Measurements from ENCODE around the gene ITGB3. TPM values are rescaled to one million over a fixed set of nuclear protein-coding genes. Genes with fewer than 3 reads are reported as not detected.

Gene ITGB3
- total and polyA plus RNA-seq, 2 experiments from 2014 or later, result 3.5 to 7.2 TPM

DNA sequence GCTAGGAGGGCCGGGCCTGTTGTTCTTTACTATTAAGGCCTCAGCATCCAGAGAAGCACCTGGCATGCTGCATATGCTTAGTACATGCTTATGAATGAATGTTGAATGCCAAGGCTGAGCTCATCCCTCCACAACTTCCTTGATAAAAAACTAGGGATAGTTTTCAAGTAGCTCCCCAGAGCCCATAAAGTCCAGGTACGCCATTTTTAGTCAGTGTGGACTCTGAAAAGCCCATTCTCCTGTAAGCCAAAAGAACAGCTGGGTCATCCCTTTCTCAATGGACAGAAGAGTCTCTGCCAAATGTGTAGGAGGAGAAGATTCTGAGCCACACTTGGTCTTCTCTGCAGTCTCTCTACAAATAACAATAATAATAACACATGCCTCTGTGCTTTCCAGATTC lies 8.9 kb upstream of the ITGB3 start:
- no peaks in the 10 kb centered on the region for H3K9me3 ChIP-seq (ENCODE audit: low read depth)
- DNase-seq, result peak; percentile 53
- H3F3A ChIP-seq (ENCODE audit: insufficient read depth), result peaks cover 8% of the 10 kb centered on the region
- H3K79me2 ChIP-seq (ENCODE audit: insufficient read depth), result no peaks in the 10 kb centered on the region
- TF ChIP-seq EZH2phosphoT487 (IDR thresholded peaks at IDR 0.05; ENCODE audit: insufficient read depth, low read depth), result no peak
- TF ChIP-seq EZH2 (IDR thresholded peaks at IDR 0.05; ENCODE audit: insufficient read depth, poor library complexity, severe bottlenecking), result no peak
- H3K4me3 ChIP-seq, result no peak overlapping the region
- in situ Hi-C loops (cut with MboI), result no loop called here
- no peak overlapping the region for H3K9ac ChIP-seq
- no peaks in the 10 kb centered on the region for H3K9me2 ChIP-seq (ENCODE audit: insufficient read depth)
- 95 to 100% methylated on average over 2 of the region's 2 CpGs for WGBS, 2 experiments (ENCODE audit: low coverage in 1 of 2, low lambda C conversion rate in 2 of 2, missing lambda C conversion rate in 2 of 2)
- H4K20me1 ChIP-seq (ENCODE audit: insufficient read depth), result no peaks in the 10 kb centered on the region
- H3K27me3 ChIP-seq (replicated peaks; ENCODE audit: insufficient read depth), result no peaks in the 10 kb centered on the region
- H2AFZ ChIP-seq, result no peak overlapping the region
- no peaks in the 10 kb centered on the region for H3K36me3 ChIP-seq (ENCODE audit: low read depth)
- H3K4me2 ChIP-seq (ENCODE audit: unreplicated experiment), result no peak overlapping the region
- no peak overlapping the region for H3K27ac ChIP-seq
- H3K4me1 ChIP-seq (ENCODE audit: insufficient read depth), result peaks cover 17% of the 10 kb centered on the region

DNA sequence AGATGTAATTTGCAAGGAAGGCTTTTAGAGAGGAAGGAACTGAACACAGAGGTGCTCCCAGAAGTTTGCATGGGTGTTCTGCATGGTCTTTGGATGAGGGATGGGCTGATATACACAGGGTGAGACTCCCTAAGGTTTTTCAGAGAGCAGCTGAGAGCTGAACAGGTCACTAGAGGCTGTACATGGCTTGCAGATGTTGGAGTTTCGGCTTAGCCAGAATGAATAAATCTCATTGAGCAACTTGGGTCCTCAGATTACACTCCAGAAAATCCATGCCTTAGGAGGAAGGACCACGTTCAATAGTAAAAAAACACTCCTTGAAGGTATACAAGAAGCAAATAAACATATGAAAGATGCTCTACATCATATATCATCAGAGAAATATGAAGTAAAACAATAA lies 7.5 kb upstream of the ITGB3 start:
- no peaks in the 10 kb centered on the region for H3K9me3 ChIP-seq (ENCODE audit: low read depth)
- 22 to 25% methylated on average over 2 of the region's 2 CpGs for WGBS, 2 experiments (ENCODE audit: low coverage in 1 of 2, low lambda C conversion rate in 2 of 2, missing lambda C conversion rate in 2 of 2)
- 0 out of 2 replicates have a peak, but pooled peaks cover 5% of the 10 kb centered on the region for H3K4me1 ChIP-seq (ENCODE audit: insufficient read depth)
- H3F3A ChIP-seq (ENCODE audit: insufficient read depth), result no peaks in the 10 kb centered on the region
- no peak overlapping the region for H2AFZ ChIP-seq
- no peaks in the 10 kb centered on the region for H3K27me3 ChIP-seq (replicated peaks; ENCODE audit: insufficient read depth)
- H3K36me3 ChIP-seq (ENCODE audit: low read depth), result no peaks in the 10 kb centered on the region
- peak; percentile 26 for DNase-seq
- no peaks in the 10 kb centered on the region for H3K9me2 ChIP-seq (ENCODE audit: insufficient read depth)
- H3K9ac ChIP-seq, result no peak overlapping the region
- TF ChIP-seq EZH2phosphoT487 (IDR thresholded peaks at IDR 0.05; ENCODE audit: insufficient read depth, low read depth) (no peak), EZH2 (IDR thresholded peaks at IDR 0.05; ENCODE audit: insufficient read depth, poor library complexity, severe bottlenecking) (no peak)
- H3K79me2 ChIP-seq (ENCODE audit: insufficient read depth), result no peaks in the 10 kb centered on the region
- no peak overlapping the region for H3K4me2 ChIP-seq (ENCODE audit: unreplicated experiment)
- in situ Hi-C loops (cut with MboI), result no loop called here
- H4K20me1 ChIP-seq (ENCODE audit: insufficient read depth), result no peaks in the 10 kb centered on the region
- H3K27ac ChIP-seq, result no peak overlapping the region
- H3K4me3 ChIP-seq, result no peak overlapping the region

DNA sequence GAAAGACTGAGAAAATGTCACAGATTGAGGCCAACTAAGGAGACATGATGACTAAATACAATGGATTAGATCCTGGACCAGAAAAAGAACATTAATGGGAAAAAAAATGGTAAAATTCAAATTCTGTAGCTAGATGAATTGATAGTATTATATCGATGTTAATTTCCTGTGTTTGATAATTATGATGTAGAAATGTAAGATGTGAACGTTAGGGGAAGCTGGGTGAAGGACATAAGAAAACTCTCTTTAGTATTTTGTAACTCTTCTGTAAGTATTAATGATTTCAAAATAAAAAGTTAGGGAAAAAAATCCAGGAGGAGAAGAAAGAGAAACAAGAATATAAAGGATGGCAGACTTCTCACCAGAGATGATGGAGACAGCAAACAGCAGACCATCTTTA lies 2.8 kb upstream of the ITGB3 start:
- DNase-seq, result no peak
- WGBS, 2 experiments (ENCODE audit: low coverage in 1 of 2, low lambda C conversion rate in 2 of 2, missing lambda C conversion rate in 2 of 2), result 82 to 87% methylated on average over 2 of the region's 2 CpGs
- H3K4me2 ChIP-seq (ENCODE audit: unreplicated experiment), result no peak overlapping the region
- H2AFZ ChIP-seq, result no peak overlapping the region
- H3K27ac ChIP-seq, result no peak overlapping the region
- no peaks in the 10 kb centered on the region for H3K27me3 ChIP-seq (replicated peaks; ENCODE audit: insufficient read depth)
- H3K36me3 ChIP-seq (ENCODE audit: low read depth), result no peaks in the 10 kb centered on the region
- H3K9me2 ChIP-seq (ENCODE audit: insufficient read depth), result no peaks in the 10 kb centered on the region
- H3K4me3 ChIP-seq, result no peak overlapping the region
- H3F3A ChIP-seq (ENCODE audit: insufficient read depth), result peaks cover 6% of the 10 kb centered on the region; the same call in 1 of the 2 replicates
- peaks cover 11% of the 10 kb centered on the region; the same call in 1 of the 2 replicates for H3K79me2 ChIP-seq (ENCODE audit: insufficient read depth)
- no peaks in the 10 kb centered on the region for H3K9me3 ChIP-seq (ENCODE audit: low read depth)
- peaks cover 8% of the 10 kb centered on the region; the same call in 1 of the 2 replicates for H3K4me1 ChIP-seq (ENCODE audit: insufficient read depth)
- no peaks in the 10 kb centered on the region for H4K20me1 ChIP-seq (ENCODE audit: insufficient read depth)
- no peak overlapping the region for H3K9ac ChIP-seq
- in situ Hi-C loops (cut with MboI), result no loop called here
- TF ChIP-seq EZH2 (IDR thresholded peaks at IDR 0.05; ENCODE audit: insufficient read depth, poor library complexity, severe bottlenecking) (no peak), EZH2phosphoT487 (IDR thresholded peaks at IDR 0.05; ENCODE audit: insufficient read depth, low read depth) (no peak)

DNA sequence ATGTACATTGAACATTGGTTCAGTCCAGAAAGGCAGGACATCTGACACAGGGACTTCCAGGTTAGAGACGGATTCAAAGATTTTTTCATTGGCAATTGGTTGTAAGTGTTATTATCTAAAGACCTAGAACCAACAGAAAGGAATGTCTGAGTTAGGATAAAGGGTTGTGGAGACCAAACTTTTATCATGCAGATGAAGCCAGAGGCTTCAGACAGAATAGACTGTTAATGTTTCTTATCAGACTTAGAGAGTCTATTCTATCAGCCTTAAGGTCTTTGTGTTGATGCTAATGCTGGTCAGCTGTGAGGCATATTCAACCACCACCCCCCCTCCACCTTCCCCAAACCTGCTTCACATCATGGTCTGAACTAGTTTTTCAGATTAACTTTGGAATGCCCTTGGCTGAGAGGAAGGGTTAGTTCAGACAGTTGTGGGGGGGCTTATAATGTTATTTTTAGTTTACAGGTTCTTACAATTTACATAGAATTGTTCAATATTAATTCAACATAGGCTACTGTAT lies 2.1 kb upstream of the ITGB3 start:
- TF ChIP-seq EZH2 (IDR thresholded peaks at IDR 0.05; ENCODE audit: insufficient read depth, poor library complexity, severe bottlenecking) (no peak), EZH2phosphoT487 (IDR thresholded peaks at IDR 0.05; ENCODE audit: insufficient read depth, low read depth) (no peak)
- no peak overlapping the region for H2AFZ ChIP-seq
- H3K9ac ChIP-seq, result no peak overlapping the region
- H3K9me3 ChIP-seq (ENCODE audit: low read depth), result no peaks in the 10 kb centered on the region
- peaks cover 10% of the 10 kb centered on the region for H3K4me1 ChIP-seq (ENCODE audit: insufficient read depth)
- H3K79me2 ChIP-seq (ENCODE audit: insufficient read depth), result peaks cover 17% of the 10 kb centered on the region; the same call in 1 of the 2 replicates
- no peaks in the 10 kb centered on the region for H3K27me3 ChIP-seq (replicated peaks; ENCODE audit: insufficient read depth)
- no peaks in the 10 kb centered on the region for H3K36me3 ChIP-seq (ENCODE audit: low read depth)
- H3F3A ChIP-seq (ENCODE audit: insufficient read depth), result peaks cover 12% of the 10 kb centered on the region; the same call in 1 of the 2 replicates
- DNase-seq, result no peak
- H4K20me1 ChIP-seq (ENCODE audit: insufficient read depth), result no peaks in the 10 kb centered on the region
- H3K4me2 ChIP-seq (ENCODE audit: unreplicated experiment), result no peak overlapping the region
- no peaks in the 10 kb centered on the region for H3K9me2 ChIP-seq (ENCODE audit: insufficient read depth)
- no peak overlapping the region for H3K4me3 ChIP-seq
- no peak overlapping the region for H3K27ac ChIP-seq
- in situ Hi-C loops (cut with MboI), result no loop called here
- WGBS, 2 experiments (ENCODE audit: low coverage in 1 of 2, low lambda C conversion rate in 2 of 2, missing lambda C conversion rate in 2 of 2), result 95 to 100% methylated on average over 1 of the region's 1 CpG

Measured in GM23248 (cell line).